CD14-positive monocyte (primary cell): ENCODE results near the gene C2CD4A. TPM values are rescaled to one million over a fixed set of nuclear protein-coding genes. Genes with fewer than 3 reads are reported as not detected.

Experiments used
- DNase-seq, 3 donors: peaks; one replicate each; pipeline ENCODE4 v3.0.0-alpha.2; 2011 to 2022
- H2AFZ ChIP-seq: 2 replicates; pipeline ENCODE4 v1.6.0; 2012; ENCODE audit warnings: mild to moderate bottlenecking, low read depth, low read length, inconsistent platforms; ENCODE audit not compliant: insufficient read depth, poor library complexity, severe bottlenecking
- H3K27ac ChIP-seq, 2 donors: 1 replicate in 1 of 2; 2 replicates in 1 of 2; pipeline ENCODE4 v1.5.1; 2012 to 2013; ENCODE audit warnings: low read length in 2 of 2, control low read depth in 1 of 2, inconsistent platforms in 1 of 2, low read depth in 1 of 2, mild to moderate bottlenecking in 1 of 2
- H3K27me3 ChIP-seq, 2 donors: one replicate each; pipeline versions ENCODE4 v1.6.0 to v1.6.1; 2011 to 2013; ENCODE audit warnings: low read length in 2 of 2; ENCODE audit not compliant: control insufficient read depth in 2 of 2, insufficient read depth in 2 of 2
- H3K36me3 ChIP-seq, 2 donors: replicated peaks in 1 of 2; 1 replicate in 1 of 2; 2 replicates in 1 of 2; pipeline versions ENCODE4 v1.5.1 to v1.6.1; 2012 to 2013; ENCODE audit warnings: low read length in 2 of 2, control low read depth in 1 of 2, inconsistent platforms in 1 of 2, mild to moderate bottlenecking in 1 of 2; ENCODE audit not compliant: insufficient read depth in 2 of 2, control insufficient read depth in 1 of 2
- H3K4me1 ChIP-seq, 2 donors: 1 replicate in 1 of 2; 2 replicates in 1 of 2; pipeline versions ENCODE4 v1.5.1 to v1.6.1; 2012 to 2013; ENCODE audit warnings: low read length in 2 of 2, control low read depth in 1 of 2, inconsistent platforms in 1 of 2, mild to moderate bottlenecking in 1 of 2, moderate library complexity in 1 of 2; ENCODE audit not compliant: insufficient read depth in 2 of 2, control insufficient read depth in 1 of 2
- H3K4me2 ChIP-seq: replicated peaks from 2 replicates; pipeline ENCODE3; 2012; ENCODE audit warnings: low read length, moderate library complexity, mild to moderate bottlenecking; ENCODE audit not compliant: poor library complexity, severe bottlenecking; ENCODE audit errors: extremely low read depth
- H3K4me3 ChIP-seq, 3 experiments: fragments of 200-600 bp in 1 of 3; sonication (generic) in 1 of 3; replicated peaks in 1 of 3; 1 replicate in 2 of 3; 2 replicates in 1 of 3; pipeline ENCODE4 v1.5.1; 2011 to 2013; ENCODE audit warnings: low read length in 3 of 3, mild to moderate bottlenecking in 3 of 3, control low read depth in 2 of 3, low read depth in 2 of 3, inconsistent platforms in 1 of 3, moderate library complexity in 1 of 3
- H3K79me2 ChIP-seq: 2 replicates; pipeline ENCODE4 v1.6.0; 2012; ENCODE audit warnings: mild to moderate bottlenecking, control low read depth, inconsistent platforms, low read length, moderate library complexity; ENCODE audit not compliant: insufficient read depth
- H3K9ac ChIP-seq: 2 replicates; pipeline ENCODE4 v1.6.0; 2017; ENCODE audit warnings: low read length, mild to moderate bottlenecking; ENCODE audit not compliant: insufficient read depth, poor library complexity, severe bottlenecking
- H3K9me3 ChIP-seq, 2 donors: replicated peaks in 1 of 2; 1 replicate in 1 of 2; 2 replicates in 1 of 2; pipeline versions ENCODE4 v1.5.1 to v1.6.1; 2012 to 2013; ENCODE audit warnings: low read length in 2 of 2, control low read depth in 1 of 2; ENCODE audit not compliant: control insufficient read depth in 1 of 2, insufficient read depth in 1 of 2
- H4K20me1 ChIP-seq: 2 replicates; pipeline ENCODE4 v1.6.0; 2012; ENCODE audit warnings: mild to moderate bottlenecking, low read length, control low read depth, moderate library complexity; ENCODE audit not compliant: insufficient read depth
- H3K27ac Mint-ChIP-seq, 7 donors: one replicate each; pipeline ENCODE4 v1.8.0; 2020; ENCODE audit warnings: mild to moderate bottlenecking in 7 of 7, mixed read lengths in 7 of 7, moderate library complexity in 6 of 7, inconsistent platforms in 2 of 7
- H3K27me3 Mint-ChIP-seq, 3 donors: one replicate each; pipeline ENCODE4 v1.8.0; 2021 to 2022; ENCODE audit warnings: low read depth in 3 of 3, mild to moderate bottlenecking in 3 of 3, mixed read lengths in 3 of 3, moderate library complexity in 3 of 3, inconsistent platforms in 1 of 3
- H3K36me3 Mint-ChIP-seq, 2 donors: one replicate each; pipeline ENCODE4 v1.8.0; 2020; ENCODE audit warnings: mixed read lengths in 2 of 2, inconsistent platforms in 1 of 2, mild to moderate bottlenecking in 1 of 2
- H3K4me1 Mint-ChIP-seq: one replicate; pipeline ENCODE4 v1.8.0; 2020; ENCODE audit warnings: mild to moderate bottlenecking, mixed read lengths
- H3K4me3 Mint-ChIP-seq, 2 donors: one replicate each; pipeline ENCODE4 v1.8.0; 2020; ENCODE audit warnings: mild to moderate bottlenecking in 2 of 2, mixed read lengths in 2 of 2, moderate library complexity in 1 of 2
- H3K9me3 Mint-ChIP-seq, 7 donors: one replicate each; pipeline ENCODE4 v1.8.0; 2020 to 2022; ENCODE audit warnings: mixed read lengths in 7 of 7, mild to moderate bottlenecking in 6 of 7, moderate library complexity in 6 of 7, inconsistent platforms in 2 of 7
- WGBS: methylation state at CpG from one replicate; pipeline ENCODE4 v1.1.5; 2013; ENCODE audit warnings: missing lambda C conversion rate; ENCODE audit not compliant: insufficient coverage; 5-methylcytosine and 5-hydroxymethylcytosine counted together
- intact Hi-C, 2 donors: fragments of 100-400 bp; cut with micrococcal nuclease; formaldehyde crosslinking; loops; one replicate each; pipeline versions ENCODE4 v1.15.0 to v1.15.1; 2023
- polyA plus RNA-seq, 3 donors: library from polyadenylated mRNA; depleted of rRNA in 1 of 3; unstranded in 2 of 3; stranded (reverse) in 1 of 3; fragments of 300-500 nt in 2 of 3; fragments of >200 nt in 1 of 3; fragmentation: Illumina TruSeq in 2 of 3; gene quantifications; 1 replicate in 2 of 3; 2 replicates in 1 of 3; pipeline ENCODE4 v1.2.3, GENCODE V29; 2012 to 2021
- TF ChIP-seq, protein P1 (sequence below): fragments of 200-600 bp; IDR thresholded peaks from one replicate; pipeline ENCODE4 v1.8.0; 2022; ENCODE audit warnings: antibody characterized with exemption, mild to moderate bottlenecking

The C2CD4A gene
- polyA plus RNA-seq, 3 donors: not detected

DNA sequence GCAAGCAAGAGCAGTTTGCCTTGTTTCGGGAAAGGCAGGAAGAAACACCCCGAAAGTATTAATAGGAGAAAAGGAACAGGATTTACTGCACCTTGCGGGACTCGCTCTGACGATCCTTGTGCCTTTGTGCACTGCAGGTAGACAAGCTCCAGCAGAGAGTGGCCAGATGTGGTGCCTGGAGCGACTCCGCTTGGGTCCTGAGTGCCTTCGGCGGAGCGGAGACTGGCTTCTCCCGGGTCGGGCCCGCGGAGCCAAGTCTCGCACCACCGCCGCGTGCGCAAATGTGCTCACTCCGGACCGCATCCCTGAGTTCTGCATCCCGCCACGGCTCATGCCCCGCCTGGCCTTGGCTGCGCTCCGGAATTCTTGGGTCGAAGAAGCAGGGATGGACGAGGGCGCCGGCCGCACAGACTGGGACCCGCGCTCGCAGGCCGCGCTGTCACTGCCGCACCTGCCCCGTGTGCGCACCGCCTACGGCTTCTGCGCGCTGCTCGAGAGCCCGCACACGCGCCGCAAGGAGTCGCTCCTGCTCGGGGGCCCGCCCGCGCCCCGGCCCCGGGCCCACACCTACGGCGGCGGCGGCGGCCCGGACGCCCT is 769 bp downstream of the C2CD4A start:
- H4K20me1 ChIP-seq: peaks cover 6% of the 10 kb centered on the region
- TF ChIP-seq, protein P1, sequence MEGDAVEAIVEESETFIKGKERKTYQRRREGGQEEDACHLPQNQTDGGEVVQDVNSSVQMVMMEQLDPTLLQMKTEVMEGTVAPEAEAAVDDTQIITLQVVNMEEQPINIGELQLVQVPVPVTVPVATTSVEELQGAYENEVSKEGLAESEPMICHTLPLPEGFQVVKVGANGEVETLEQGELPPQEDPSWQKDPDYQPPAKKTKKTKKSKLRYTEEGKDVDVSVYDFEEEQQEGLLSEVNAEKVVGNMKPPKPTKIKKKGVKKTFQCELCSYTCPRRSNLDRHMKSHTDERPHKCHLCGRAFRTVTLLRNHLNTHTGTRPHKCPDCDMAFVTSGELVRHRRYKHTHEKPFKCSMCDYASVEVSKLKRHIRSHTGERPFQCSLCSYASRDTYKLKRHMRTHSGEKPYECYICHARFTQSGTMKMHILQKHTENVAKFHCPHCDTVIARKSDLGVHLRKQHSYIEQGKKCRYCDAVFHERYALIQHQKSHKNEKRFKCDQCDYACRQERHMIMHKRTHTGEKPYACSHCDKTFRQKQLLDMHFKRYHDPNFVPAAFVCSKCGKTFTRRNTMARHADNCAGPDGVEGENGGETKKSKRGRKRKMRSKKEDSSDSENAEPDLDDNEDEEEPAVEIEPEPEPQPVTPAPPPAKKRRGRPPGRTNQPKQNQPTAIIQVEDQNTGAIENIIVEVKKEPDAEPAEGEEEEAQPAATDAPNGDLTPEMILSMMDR: no peak
- intact Hi-C loops: no loop called here
- no peak overlapping the region for H3K9ac ChIP-seq
- H3K9me3 ChIP-seq: peaks cover 0 to 9% of the 10 kb centered on the region in 2 donors
- H3K9me3 Mint-ChIP-seq: peaks cover 0 to 15% (median 4%) of the 10 kb centered on the region in 7 donors
- H3K79me2 ChIP-seq: no peaks in the 10 kb centered on the region
- peak overlapping the region; percentile 78 to 93 for H3K4me3 Mint-ChIP-seq
- H3K27ac Mint-ChIP-seq: no peak overlapping the region
- 2% methylated on average over 62 of the region's 62 CpGs for WGBS
- H3K36me3 ChIP-seq: no peaks in the 10 kb centered on the region
- H3K4me3 ChIP-seq: peak overlapping the region; percentile 2 to 71 (median 25)
- no peak overlapping the region for H3K27ac ChIP-seq
- peaks cover 25% of the 10 kb centered on the region for H3K4me1 Mint-ChIP-seq
- peak overlapping the region; percentile 71 for H3K4me2 ChIP-seq
- peaks cover 58 to 64% (median 59%) of the 10 kb centered on the region in 3 donors for H3K27me3 Mint-ChIP-seq
- peaks cover 55 to 73% of the 10 kb centered on the region in 2 donors for H3K27me3 ChIP-seq
- peaks cover 25 to 29% of the 10 kb centered on the region in 2 donors for H3K4me1 ChIP-seq
- H2AFZ ChIP-seq: peak overlapping the region; percentile 75
- DNase-seq: no peak
- H3K36me3 Mint-ChIP-seq: peaks cover 0 to 7% of the 10 kb centered on the region in 2 donors

DNA sequence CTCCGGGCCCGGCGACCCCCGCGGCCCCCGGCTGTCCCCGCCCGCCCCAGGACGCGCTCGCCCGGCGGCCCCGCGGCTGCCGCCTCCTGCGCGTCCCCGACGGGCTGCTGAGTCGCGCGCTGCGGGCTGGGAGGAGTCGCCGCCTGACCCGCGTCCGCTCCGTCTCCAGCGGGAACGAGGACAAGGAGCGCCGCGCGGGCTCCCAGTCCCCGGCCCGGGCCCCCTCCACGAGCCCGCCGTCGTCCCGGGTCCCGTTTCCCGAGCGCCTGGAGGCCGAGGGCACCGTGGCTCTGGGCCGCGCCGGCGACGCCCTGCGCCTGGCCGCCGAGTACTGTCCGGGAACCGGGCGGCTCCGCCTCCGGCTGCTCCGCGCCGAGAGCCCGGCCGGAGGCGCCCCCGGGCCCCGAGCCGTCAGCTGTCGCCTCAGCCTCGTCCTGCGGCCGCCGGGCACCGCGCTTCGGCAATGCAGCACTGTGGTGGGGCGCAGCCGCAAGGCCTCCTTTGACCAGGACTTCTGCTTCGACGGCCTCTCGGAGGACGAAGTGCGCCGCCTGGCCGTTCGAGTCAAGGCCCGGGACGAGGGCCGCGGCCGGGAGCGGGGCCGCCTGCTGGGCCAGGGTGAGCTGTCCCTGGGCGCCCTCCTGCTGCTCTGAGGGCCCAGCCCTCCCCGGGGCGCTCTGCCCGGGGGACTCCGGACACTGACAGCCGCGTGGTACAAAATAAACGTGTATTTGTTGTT is 1.5 kb downstream of the C2CD4A start:
- under 1% methylated on average over 100 of the region's 103 CpGs for WGBS
- peak; percentile 57 to 74 (median 61) for DNase-seq
- peaks cover 25% of the 10 kb centered on the region for H3K4me1 Mint-ChIP-seq
- no peak overlapping the region for H3K27ac ChIP-seq
- peak overlapping the region in 1 of 7 donors; percentile 1 for H3K27ac Mint-ChIP-seq
- peaks cover 52 to 58% (median 55%) of the 10 kb centered on the region in 3 donors for H3K27me3 Mint-ChIP-seq
- H3K27me3 ChIP-seq: peaks cover 52 to 67% of the 10 kb centered on the region in 2 donors
- H3K9me3 Mint-ChIP-seq: peaks cover 0 to 15% (median 4%) of the 10 kb centered on the region in 7 donors
- peak overlapping the region; percentile 75 for H2AFZ ChIP-seq
- no peaks in the 10 kb centered on the region for H3K79me2 ChIP-seq
- peak overlapping the region in 2 of 3 experiments; percentile 48 to 72 for H3K4me3 ChIP-seq
- no peaks in the 10 kb centered on the region for H3K36me3 ChIP-seq
- H3K4me3 Mint-ChIP-seq: peak overlapping the region; percentile 74 to 89
- H3K4me1 ChIP-seq: peaks cover 25 to 29% of the 10 kb centered on the region in 2 donors
- H3K36me3 Mint-ChIP-seq: peaks cover 0 to 7% of the 10 kb centered on the region in 2 donors
- intact Hi-C loops: no loop called here
- peaks cover 0 to 9% of the 10 kb centered on the region in 2 donors for H3K9me3 ChIP-seq
- peaks cover 6% of the 10 kb centered on the region for H4K20me1 ChIP-seq
- H3K4me2 ChIP-seq: peak overlapping the region; percentile 71
- TF ChIP-seq, protein P1: peak; percentile 40
- peak overlapping the region; percentile 51 for H3K9ac ChIP-seq
